Putamen (tissue), 1 donor: ENCODE measurements around the gene DNAJC4.
"Not testable (repeated sequence)": the region's sequence is repeated elsewhere in the genome, so short reads cannot be mapped to it uniquely, and the experiment has no call there.

ENCODE experiments used
- DNase-seq: peaks from one replicate; pipeline ENCODE4 v3.0.0-alpha.2; 2016; ENCODE audit warnings: low spot score

The DNAJC4 gene

DNA sequence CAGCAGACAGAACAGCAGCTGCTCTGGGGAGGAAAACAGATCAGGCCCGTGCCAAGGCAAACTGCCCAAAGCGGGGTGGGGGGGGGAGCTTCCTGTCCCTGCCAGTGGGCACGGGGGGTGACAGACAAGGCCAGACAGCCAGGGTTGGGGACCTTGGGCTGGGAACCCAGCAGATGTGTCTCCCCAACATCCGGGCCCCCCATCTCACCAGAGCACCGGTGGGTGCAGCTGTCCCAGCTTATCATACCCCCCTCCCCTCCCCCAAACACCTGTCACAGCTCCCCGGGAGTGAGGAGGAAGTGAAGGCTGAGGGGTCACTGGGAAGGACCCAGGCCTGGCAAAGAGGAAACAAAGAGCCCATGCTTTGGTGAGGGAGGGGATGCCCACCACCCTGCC is 15.1 kb downstream of the DNAJC4 start:
- DNase-seq = no peak

GRCh38 chr11:64245797-64246620 is 15.7 kb downstream of the DNAJC4 start:
- no peak for DNase-seq

- DNase-seq = not testable (repeated sequence)
These were observed 16.2 kb downstream of the DNAJC4 start for GRCh38 chr11:64246621-64246870.

DNA sequence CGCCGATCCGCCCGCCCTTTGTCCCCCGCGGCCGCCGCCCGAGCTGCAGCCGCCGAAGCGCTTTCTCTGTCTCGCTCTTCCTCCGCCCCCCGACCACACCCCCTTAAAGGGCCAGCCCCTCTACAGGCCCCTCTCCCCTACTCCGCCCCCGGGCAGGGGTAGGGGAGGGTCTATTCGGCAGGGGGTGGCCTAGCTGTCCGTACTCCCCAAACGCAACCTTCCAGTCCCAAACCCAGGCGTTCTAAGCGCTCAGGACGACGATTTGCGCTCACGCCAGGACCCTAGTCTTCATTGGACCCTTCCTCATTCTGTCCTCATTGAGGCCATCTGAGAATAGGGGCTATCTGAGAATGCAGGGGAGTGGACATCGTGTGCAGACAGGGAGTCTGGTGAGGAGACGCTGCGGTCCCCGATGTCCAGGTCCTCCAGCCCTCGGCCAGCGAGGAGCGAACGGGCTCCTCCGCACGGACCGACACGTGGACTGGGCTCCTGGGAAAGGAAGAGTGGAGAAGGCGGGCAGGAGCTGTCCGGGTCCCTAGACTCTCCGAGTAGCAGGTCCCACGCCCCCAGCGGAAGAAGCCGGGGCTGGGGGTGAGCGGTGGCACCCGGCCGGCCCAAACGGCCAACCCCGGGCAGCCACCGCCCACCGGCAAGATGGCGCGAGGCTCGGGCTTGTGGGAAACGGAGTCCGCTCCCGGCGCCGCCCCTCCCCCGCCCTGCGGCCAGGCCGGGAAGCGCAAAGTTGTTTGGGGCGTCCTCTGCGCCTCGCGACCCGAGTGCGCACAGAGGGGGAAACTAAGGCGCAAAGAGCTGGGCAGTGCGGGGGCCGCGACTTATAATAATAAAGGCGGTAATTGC is 16.8 kb downstream of the DNAJC4 start, which contains the start of gene PPP1R14B:
Gene PPP1R14B, minus strand, starts transcription at position 73 of the 858 bp plus-strand sequence. CDS start 270 bp downstream, outside the sequence.
- peak; percentile 75 for DNase-seq

- DNase-seq = no peak
These were observed 17.6 kb downstream of the DNAJC4 start for GRCh38 chr11:64247729-64248531.

- no peak for DNase-seq
These were observed 18.2 kb downstream of the DNAJC4 start for GRCh38 chr11:64248578-64248977.

GRCh38 chr11:64249038-64249437 is 18.7 kb downstream of the DNAJC4 start:
- DNase-seq = no peak

GRCh38 chr11:64249563-64250414 is 19.4 kb downstream of the DNAJC4 start:
- DNase-seq = no peak

- no peak for DNase-seq
These were observed 20.2 kb downstream of the DNAJC4 start for GRCh38 chr11:64250415-64251015.

- no peak for DNase-seq
These were observed 20.8 kb downstream of the DNAJC4 start, which contains the start of gene PLCB3 for GRCh38 chr11:64251016-64251752. PLCB3 (plus strand) TSS chr11:64251530; CDS start chr11:64251650, 120 bp downstream.

GRCh38 chr11:64251753-64252002 is 21.3 kb downstream of the DNAJC4 start:
- DNase-seq = no peak

GRCh38 chr11:64252003-64252872 is 21.9 kb downstream of the DNAJC4 start:
- DNase-seq = no peak

- DNase-seq = no peak
These were observed 22.7 kb downstream of the DNAJC4 start for GRCh38 chr11:64253043-64253442.

DNA sequence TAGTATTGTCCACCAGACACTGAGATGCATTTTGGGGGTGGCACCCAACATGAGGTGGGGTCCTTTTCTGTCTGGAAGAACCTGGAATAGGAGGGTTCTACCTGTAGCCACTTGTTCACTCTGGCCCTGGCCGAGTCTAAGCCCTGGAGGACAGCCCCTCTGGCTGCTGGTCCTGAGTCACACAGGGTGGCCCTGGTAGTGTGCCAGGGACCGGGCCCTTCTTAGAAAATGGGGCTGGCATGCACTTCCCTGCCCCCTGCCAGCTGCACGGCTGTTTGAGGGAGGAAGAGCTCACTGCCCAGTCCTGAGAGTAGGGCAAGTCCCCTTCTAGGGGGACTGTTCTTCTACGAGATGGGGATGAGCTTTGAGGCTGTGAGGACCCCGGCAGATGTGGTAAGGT is 23.1 kb downstream of the DNAJC4 start:
- DNase-seq = no peak

DNA sequence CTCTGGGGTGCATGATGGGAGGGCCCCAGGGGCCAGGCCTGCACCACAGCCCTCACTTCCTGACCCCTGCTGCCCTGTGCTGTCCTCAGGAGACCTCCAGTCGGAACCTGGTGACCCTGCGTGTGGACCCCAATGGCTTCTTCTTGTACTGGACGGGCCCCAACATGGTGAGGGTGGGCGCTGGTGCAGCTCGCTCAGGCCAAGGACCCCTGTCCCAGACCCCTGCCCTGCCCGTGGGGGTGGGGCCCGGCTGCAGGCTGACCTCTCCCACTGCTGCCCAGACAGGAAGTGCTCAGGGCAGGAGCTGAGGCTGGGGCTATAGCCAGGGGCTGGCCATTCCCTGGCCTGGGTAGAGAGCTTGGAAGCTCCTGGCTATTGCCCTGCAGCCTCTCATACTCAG is 24.0 kb downstream of the DNAJC4 start:
- no peak for DNase-seq

GRCh38 chr11:64255135-64256128 is 25.1 kb downstream of the DNAJC4 start:
- no peak for DNase-seq

DNA sequence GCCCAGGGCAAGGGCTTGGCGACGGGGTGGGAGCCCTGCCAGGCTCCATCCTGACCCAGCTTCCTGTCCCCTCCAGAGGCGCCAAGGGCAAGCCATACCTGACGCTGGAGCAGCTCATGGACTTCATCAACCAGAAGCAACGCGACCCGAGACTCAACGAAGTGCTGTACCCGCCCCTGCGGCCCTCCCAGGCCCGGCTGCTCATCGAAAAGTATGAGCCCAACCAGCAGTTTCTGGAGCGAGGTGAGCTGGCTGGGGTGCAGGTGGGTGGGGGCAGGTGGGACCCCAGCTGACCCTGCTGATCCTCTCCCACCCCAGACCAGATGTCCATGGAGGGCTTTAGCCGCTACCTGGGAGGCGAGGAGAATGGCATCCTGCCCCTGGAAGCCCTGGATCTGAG is 26.0 kb downstream of the DNAJC4 start:
- no peak for DNase-seq

DNA sequence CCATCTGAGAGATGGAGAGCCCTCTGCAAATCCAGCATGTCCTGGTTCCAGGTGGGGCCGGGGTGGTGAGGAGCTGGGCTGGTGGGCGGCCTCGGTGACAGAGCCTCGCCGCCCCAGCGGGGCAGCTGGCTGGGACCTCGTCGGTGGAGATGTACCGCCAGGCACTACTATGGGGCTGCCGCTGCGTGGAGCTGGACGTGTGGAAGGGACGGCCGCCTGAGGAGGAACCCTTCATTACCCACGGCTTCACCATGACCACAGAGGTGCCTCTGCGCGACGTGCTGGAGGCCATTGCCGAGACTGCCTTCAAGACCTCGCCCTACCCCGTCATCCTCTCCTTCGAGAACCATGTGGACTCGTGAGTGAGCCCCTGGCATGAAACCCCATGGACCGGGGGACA is 28.0 kb downstream of the DNAJC4 start:
- DNase-seq = no peak
